Duodenal mucosa (tissue), 2 donors: ENCODE data around the gene CNOT6.

Experiments
- H3K27ac ChIP-seq: one replicate; pipeline ENCODE4 v1.7.0; 2013; ENCODE audit warnings: low read depth, low read length
- H3K27me3 ChIP-seq, 2 donors: one replicate each; pipeline ENCODE4 v1.7.0; 2013; ENCODE audit warnings: low read length in 2 of 2, control low read depth in 1 of 2; ENCODE audit not compliant: insufficient read depth in 2 of 2, control insufficient read depth in 1 of 2
- H3K36me3 ChIP-seq, 2 donors: one replicate each; pipeline ENCODE4 v1.7.0; 2013; ENCODE audit warnings: low read length in 2 of 2, control low read depth in 1 of 2; ENCODE audit not compliant: insufficient read depth in 2 of 2, control insufficient read depth in 1 of 2
- H3K4me1 ChIP-seq, 2 donors: one replicate each; pipeline ENCODE4 v1.7.0; 2013; ENCODE audit warnings: low read length in 2 of 2, control low read depth in 1 of 2; ENCODE audit not compliant: insufficient read depth in 2 of 2, control insufficient read depth in 1 of 2
- H3K4me3 ChIP-seq, 2 donors: one replicate each; pipeline ENCODE4 v1.7.0; 2013; ENCODE audit warnings: low read length in 2 of 2, low read depth in 1 of 2
- H3K9ac ChIP-seq, 2 donors: one replicate each; pipeline ENCODE4 v1.7.0; 2013; ENCODE audit warnings: low read length in 2 of 2, low read depth in 1 of 2
- H3K9me3 ChIP-seq, 2 donors: one replicate each; pipeline ENCODE4 v1.7.0; 2013; ENCODE audit warnings: low read length in 2 of 2, control low read depth in 1 of 2; ENCODE audit not compliant: control insufficient read depth in 1 of 2

The CNOT6 gene

DNA sequence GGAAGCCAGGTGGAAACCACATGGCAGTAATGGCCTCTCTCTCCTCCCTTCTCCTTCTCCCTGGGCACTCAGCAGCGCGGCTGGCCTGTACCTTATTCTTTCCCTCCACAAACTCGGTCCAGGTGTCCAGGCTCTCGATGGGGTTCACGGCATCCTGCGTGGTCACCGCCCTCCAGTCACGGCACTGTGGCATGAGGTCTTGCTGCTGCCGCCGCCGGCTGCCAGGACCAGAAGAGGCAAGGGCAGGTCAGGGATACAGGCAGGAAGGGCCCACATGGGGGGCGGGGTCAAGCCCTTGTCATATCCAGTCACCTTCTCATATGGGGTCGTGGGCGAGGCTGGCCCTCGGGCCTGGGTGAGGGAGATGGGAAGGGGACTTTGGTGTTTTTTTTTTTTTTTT, 129.7 kb downstream of the CNOT6 start:
- H3K9me3 ChIP-seq = no peaks in the 10 kb centered on the region
- H3K4me3 ChIP-seq = no peak overlapping the region
- H3K27ac ChIP-seq = no peak overlapping the region

DNA sequence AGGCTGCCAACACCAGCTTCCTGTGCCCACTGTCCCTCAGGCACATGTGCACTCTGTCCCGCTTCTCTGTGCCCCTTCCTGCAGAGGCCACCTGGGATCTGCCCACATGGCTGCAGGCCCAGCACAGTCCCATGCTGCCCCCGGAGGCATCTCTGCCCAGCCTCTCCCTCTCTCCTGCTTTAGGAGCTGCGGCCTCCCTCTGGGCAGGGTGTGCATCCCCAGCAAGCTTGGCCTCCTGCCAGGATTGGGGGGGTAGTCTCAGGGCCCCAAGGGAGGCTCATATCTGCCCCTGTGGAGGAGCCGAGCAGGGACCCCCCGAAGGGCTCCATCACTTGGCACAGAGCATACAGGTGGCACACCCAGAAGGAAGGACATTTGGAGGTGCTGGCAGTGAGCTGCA, 130.4 kb downstream of the CNOT6 start:
- no peaks in the 10 kb centered on the region for H3K27me3 ChIP-seq
- no peak overlapping the region for H3K4me3 ChIP-seq
- H3K9ac ChIP-seq = no peak overlapping the region
- H3K4me1 ChIP-seq = no peaks in the 10 kb centered on the region
- no peaks in the 10 kb centered on the region for H3K36me3 ChIP-seq
- no peaks in the 10 kb centered on the region for H3K9me3 ChIP-seq
- H3K27ac ChIP-seq = no peak overlapping the region

More for the DNA sequence above, 129.7 kb downstream of the CNOT6 start:
- Histone ChIP-seq H3K4me1 (no peaks in the 10 kb centered on the region), H3K27me3 (no peaks in the 10 kb centered on the region), H3K9ac (no peak overlapping the region), H3K36me3 (no peaks in the 10 kb centered on the region)

DNA sequence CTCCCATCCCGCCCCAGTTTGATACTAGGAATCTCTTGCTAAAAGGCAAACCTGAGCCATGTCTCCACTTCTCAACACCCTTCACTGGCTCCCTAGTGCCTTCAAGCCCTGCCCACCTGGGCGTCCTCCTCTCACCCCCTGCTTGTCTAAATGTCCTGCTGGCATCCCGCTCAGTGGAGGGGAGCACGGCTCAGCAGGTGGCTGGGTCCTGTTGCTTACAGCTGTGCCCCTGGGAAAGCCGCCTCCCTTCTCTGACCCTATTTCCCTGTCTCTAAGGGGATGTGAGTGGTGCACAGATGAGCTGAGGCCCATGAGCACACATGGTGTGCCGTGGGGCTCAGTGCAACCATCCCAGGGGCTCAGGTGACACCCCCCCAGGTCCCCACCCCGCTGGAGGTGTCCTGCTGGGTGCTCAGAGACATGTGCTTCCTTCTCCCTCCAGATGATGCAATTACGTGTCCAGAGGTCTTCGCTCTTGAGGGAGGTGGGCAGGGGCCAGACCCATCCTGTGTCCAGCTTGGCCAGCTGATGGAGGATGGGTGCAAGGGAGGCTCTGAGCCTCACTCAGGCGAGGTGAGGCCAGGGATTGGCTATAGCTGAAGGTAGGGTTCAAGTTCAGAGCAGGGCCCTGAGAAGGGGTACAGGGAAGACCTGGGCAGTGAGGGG, 131.1 kb downstream of the CNOT6 start:
- Histone ChIP-seq H3K27ac (no peak overlapping the region), H3K36me3 (no peaks in the 10 kb centered on the region), H3K4me1 (no peaks in the 10 kb centered on the region), H3K9me3 (no peaks in the 10 kb centered on the region), H3K27me3 (no peaks in the 10 kb centered on the region), H3K9ac (no peak overlapping the region), H3K4me3 (no peak overlapping the region)

DNA sequence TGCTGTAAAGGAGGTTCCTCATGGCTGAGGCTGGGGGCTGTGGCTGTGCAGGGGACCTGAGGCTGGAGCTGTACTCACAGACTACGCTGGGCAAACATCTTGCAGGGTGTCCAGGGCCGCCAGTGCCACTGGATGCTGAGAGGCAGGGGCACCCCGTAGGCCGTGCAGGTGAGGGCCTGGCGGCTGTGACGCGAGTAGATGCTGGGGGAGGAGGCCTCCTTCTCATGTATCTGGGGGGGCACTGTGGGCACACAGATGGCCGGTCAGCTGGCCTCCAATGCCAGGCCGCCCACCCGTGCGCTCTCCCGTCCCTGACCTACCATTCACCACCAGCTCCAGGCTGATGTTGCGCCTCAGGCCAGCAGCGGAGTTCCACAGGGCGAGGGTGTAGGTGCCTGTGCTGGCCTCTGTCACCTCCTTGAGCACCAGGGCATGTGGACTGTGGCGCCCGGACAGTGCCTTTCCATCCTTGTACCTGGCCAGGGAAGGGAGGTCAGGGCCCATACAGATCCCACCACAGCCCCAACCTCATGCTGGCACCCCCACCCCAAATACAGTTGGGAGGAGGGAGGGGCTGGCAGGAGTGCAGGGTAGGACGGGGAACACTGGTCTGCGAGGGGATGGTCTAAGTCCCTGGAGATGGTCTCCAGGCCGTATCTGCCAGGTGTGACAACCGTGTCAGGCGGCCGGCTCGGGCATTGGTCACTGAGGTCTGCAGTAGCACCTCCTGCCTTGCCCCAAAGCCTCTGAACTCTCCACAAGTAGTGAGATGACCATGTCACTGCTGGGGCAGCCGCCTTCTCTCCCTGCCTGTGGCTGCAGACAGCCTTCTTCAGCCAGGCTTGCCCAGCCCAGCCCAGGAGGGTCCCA, 131.8 kb downstream of the CNOT6 start:
- H3K4me3 ChIP-seq = no peak overlapping the region
- no peak overlapping the region for H3K27ac ChIP-seq
- no peak overlapping the region for H3K9ac ChIP-seq
- H3K27me3 ChIP-seq = no peaks in the 10 kb centered on the region
- no peaks in the 10 kb centered on the region for H3K9me3 ChIP-seq
- no peaks in the 10 kb centered on the region for H3K36me3 ChIP-seq
- H3K4me1 ChIP-seq = no peaks in the 10 kb centered on the region

DNA sequence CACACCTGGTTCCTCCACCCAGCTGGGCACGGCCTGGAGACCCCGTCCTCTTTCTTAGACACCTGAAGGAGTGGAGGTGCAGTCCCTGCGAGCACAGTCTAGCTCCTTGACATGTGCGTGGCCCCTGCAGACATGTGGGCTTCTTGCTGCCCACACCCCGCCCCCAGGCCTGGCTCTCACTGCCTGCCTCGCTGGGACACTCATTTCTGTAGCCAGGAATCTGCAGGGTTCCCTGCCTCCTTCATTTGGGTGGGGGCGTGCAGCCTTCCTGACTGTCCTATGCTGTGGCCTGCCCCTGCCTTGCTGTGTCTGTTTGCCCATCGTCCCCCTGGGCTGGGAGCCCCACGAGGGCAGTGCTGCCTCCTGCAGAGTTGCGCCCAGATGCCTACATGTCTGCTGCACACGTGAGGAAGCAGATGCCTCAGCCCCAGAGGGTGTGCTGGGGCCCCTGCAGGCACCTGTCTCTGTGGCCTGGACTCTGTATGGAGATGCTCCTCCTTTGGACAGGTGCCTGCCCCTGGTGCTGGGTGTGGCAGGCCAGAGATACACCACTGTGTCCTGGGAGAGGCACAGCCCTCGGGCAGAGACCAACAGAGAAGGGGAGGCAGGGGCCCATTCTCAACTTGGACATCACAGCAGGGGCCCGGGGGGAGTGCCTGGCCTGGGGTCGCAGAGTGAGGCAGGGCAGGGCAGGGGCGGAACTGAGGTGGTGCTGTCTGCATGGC, 132.6 kb downstream of the CNOT6 start:
- Histone ChIP-seq H3K9me3 (no peaks in the 10 kb centered on the region), H3K4me1 (no peaks in the 10 kb centered on the region), H3K9ac (no peak overlapping the region)

DNA sequence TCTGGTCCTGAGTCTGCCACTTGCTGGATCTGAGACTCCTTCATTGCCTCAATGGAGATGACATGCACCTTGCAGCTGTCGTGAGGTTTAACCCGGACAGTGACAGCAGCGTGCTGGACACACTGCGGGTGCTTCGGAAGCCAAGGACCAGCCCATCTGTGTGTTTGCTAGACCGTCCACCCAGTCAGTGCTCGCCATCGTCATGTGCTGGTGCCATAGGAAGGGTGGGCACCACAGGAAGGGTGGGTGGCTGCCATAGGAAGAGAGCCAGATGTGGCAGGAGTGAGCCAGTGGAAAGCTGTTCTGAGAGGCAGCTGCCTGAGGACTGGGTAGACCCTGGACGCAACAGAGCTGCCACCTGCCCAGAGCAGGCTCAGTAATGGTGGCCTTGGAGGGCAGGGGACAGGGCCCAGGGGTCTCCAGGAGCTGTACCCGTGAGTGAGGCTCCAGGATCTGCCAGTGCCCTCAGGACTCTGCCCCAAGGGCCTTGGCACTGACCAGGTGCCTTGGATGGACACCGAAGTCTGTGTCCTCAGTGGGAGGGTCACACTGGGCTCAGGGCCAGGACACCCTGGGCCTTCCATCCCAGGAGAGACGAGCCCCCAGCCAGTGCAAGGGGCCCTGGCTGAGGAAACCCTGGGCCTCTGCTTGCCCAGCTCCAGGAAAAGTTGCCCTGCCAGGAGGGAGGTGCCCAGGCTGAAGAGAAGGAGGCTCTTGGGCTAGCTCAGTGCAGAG, 133.4 kb downstream of the CNOT6 start:
- H3K9me3 ChIP-seq = no peaks in the 10 kb centered on the region
- H3K36me3 ChIP-seq = no peaks in the 10 kb centered on the region
- no peak overlapping the region for H3K4me3 ChIP-seq
- H3K27ac ChIP-seq = no peak overlapping the region
- peaks cover 0 to 2% of the 10 kb centered on the region in 2 donors for H3K27me3 ChIP-seq
- no peaks in the 10 kb centered on the region for H3K4me1 ChIP-seq
- no peak overlapping the region for H3K9ac ChIP-seq

More for the DNA sequence above, 132.6 kb downstream of the CNOT6 start:
- H3K36me3 ChIP-seq = no peaks in the 10 kb centered on the region
- H3K4me3 ChIP-seq = no peak overlapping the region
- no peak overlapping the region for H3K27ac ChIP-seq
- no peaks in the 10 kb centered on the region for H3K27me3 ChIP-seq
